Natural killer cell (primary cell): ENCODE measurements around the gene PIP5K1B. TPM values are rescaled to one million over a fixed set of nuclear protein-coding genes. Genes with fewer than 3 reads are reported as not detected.

Experiments used
- ATAC-seq, 3 donors: fragments of 150-1000 bp in 2 of 3; fragments of 200-7000 bp in 1 of 3; cut with Tn5 transposase; 1 replicate in 1 of 3; 2 replicates in 2 of 3; pipeline ENCODE4 v1.10.0; 2021; ENCODE audit warnings: mild to moderate bottlenecking in 2 of 3, moderate library complexity in 2 of 3
- DNase-seq, 2 donors: peaks; one replicate each; pipeline versions ENCODE4 v3.0.0 to v3.0.0-alpha.2; 2013 to 2021; ENCODE audit warnings: mixed read lengths in 1 of 2
- H3K27ac ChIP-seq: one replicate; pipeline ENCODE4 v1.5.1; 2013; ENCODE audit warnings: mild to moderate bottlenecking, low read length
- H3K27me3 ChIP-seq: one replicate; pipeline ENCODE4 v1.6.1; 2013; ENCODE audit warnings: low read length; ENCODE audit not compliant: control insufficient read depth, insufficient read depth
- H3K36me3 ChIP-seq: one replicate; pipeline ENCODE4 v1.6.1; 2013; ENCODE audit warnings: low read length; ENCODE audit not compliant: control insufficient read depth, insufficient read depth
- H3K4me1 ChIP-seq: one replicate; pipeline ENCODE4 v1.6.1; 2013; ENCODE audit warnings: low read length; ENCODE audit not compliant: control insufficient read depth, insufficient read depth
- H3K4me3 ChIP-seq: one replicate; pipeline ENCODE4 v1.5.1; 2013; ENCODE audit warnings: low read length
- H3K9me3 ChIP-seq: one replicate; pipeline ENCODE4 v1.6.1; 2013; ENCODE audit warnings: low read length; ENCODE audit not compliant: control insufficient read depth, insufficient read depth
- H3K27ac Mint-ChIP-seq, 2 donors: one replicate each; pipeline ENCODE4 v1.8.0; 2022; ENCODE audit warnings: mild to moderate bottlenecking in 2 of 2, mixed read lengths in 2 of 2, moderate library complexity in 1 of 2
- H3K27me3 Mint-ChIP-seq, 2 donors: one replicate each; pipeline ENCODE4 v1.8.0; 2022; ENCODE audit warnings: low read depth in 2 of 2, mixed read lengths in 2 of 2
- H3K36me3 Mint-ChIP-seq: one replicate; pipeline ENCODE4 v1.8.0; 2022; ENCODE audit warnings: mixed read lengths
- H3K4me1 Mint-ChIP-seq, 2 donors: one replicate each; pipeline ENCODE4 v1.8.0; 2022; ENCODE audit warnings: mixed read lengths in 2 of 2
- H3K4me3 Mint-ChIP-seq: one replicate; pipeline ENCODE4 v1.8.0; 2022; ENCODE audit warnings: mild to moderate bottlenecking, moderate library complexity, mixed read lengths
- H3K9me3 Mint-ChIP-seq, 2 donors: one replicate each; pipeline ENCODE4 v1.8.0; 2022; ENCODE audit warnings: mixed read lengths in 2 of 2
- WGBS: methylation state at CpG from one replicate; pipeline ENCODE4 v1.1.7; 2013; ENCODE audit warnings: missing lambda C conversion rate; ENCODE audit not compliant: insufficient coverage; 5-methylcytosine and 5-hydroxymethylcytosine counted together
- intact Hi-C: fragments of 100-400 bp; cut with micrococcal nuclease; formaldehyde crosslinking; loops from one replicate; pipeline ENCODE4 v1.14.2; 2022
- total RNA-seq, 4 donors: library from RNA; stranded (reverse); fragments of 120-200 nt in 1 of 4; gene quantifications; one replicate each; pipeline versions ENCODE4 v1.2.3 to v1.2.4, GENCODE V29; 2013 to 2022
- TF ChIP-seq, protein P1 (sequence below): fragments of 200-600 bp; IDR thresholded peaks from one replicate; pipeline ENCODE4 v1.8.0; 2022; ENCODE audit warnings: antibody characterized with exemption

PIP5K1B gene
- total RNA-seq, 3 donors from 2014 or later (not counting 1 experiment from before 2014, with no cell fraction given), result 0.73 to 3.4 (median 1.3) TPM

DNA sequence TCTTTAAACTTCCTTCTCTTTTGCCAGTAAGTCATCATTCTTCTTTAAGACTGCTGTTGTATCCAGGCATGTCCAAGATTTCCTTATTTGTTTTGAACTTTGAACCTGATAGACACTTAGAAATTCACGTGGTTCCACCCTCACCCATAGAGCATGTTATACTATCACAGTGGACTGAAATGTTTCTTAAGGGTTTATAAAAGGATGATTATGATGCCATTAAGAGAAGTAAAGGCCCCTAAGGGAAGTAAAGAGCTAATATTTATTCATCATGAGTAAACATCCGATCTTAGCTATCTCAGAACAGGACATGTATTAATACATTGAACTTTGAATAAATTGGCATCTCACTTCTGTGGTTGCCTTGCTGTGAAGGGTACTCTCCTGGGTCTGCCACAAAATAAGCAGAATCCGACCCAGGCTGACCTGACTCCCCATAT lies 259.1 kb downstream of the PIP5K1B start:
- no peaks in the 10 kb centered on the region for H3K36me3 Mint-ChIP-seq
- no peak overlapping the region for H3K4me3 Mint-ChIP-seq
- H3K27ac Mint-ChIP-seq, result no peak overlapping the region

DNA sequence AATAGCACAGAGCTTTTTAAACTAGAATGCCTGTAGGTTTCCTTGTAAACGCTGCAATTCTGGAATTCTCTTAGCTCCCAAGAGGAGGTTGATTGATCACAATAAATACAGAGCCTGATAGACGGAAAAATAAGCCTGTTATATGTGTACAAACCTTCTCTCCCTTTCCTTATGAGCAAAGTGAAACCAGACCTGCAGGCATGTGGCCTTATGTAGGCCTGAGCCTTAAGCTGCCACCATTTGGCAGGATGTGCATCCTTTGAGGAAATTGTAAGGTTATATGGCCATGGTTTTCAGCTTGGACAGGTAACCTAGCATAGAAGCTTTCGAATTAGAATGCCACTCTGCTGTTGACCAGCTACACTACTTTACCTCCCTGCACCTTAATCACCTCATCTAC lies 259.7 kb downstream of the PIP5K1B start:
- intact Hi-C loops, result no loop called here
- no peaks in the 10 kb centered on the region for H3K9me3 Mint-ChIP-seq
- no peaks in the 10 kb centered on the region for H3K4me1 ChIP-seq
- 86% methylated on average over 2 of the region's 3 CpGs for WGBS
- DNase-seq (no peak), ATAC-seq (no peak)
- no peaks in the 10 kb centered on the region for H3K27me3 ChIP-seq
- H3K4me3 ChIP-seq, result no peak overlapping the region
- TF ChIP-seq, protein P1, sequence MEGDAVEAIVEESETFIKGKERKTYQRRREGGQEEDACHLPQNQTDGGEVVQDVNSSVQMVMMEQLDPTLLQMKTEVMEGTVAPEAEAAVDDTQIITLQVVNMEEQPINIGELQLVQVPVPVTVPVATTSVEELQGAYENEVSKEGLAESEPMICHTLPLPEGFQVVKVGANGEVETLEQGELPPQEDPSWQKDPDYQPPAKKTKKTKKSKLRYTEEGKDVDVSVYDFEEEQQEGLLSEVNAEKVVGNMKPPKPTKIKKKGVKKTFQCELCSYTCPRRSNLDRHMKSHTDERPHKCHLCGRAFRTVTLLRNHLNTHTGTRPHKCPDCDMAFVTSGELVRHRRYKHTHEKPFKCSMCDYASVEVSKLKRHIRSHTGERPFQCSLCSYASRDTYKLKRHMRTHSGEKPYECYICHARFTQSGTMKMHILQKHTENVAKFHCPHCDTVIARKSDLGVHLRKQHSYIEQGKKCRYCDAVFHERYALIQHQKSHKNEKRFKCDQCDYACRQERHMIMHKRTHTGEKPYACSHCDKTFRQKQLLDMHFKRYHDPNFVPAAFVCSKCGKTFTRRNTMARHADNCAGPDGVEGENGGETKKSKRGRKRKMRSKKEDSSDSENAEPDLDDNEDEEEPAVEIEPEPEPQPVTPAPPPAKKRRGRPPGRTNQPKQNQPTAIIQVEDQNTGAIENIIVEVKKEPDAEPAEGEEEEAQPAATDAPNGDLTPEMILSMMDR, result no peak
- no peak overlapping the region for H3K27ac Mint-ChIP-seq
- no peaks in the 10 kb centered on the region for H3K36me3 ChIP-seq
- no peak overlapping the region for H3K4me3 Mint-ChIP-seq
- H3K27ac ChIP-seq, result no peak overlapping the region
- H3K4me1 Mint-ChIP-seq, result no peaks in the 10 kb centered on the region
- H3K9me3 ChIP-seq, result no peaks in the 10 kb centered on the region
- peaks cover 11 to 12% of the 10 kb centered on the region in 2 donors for H3K27me3 Mint-ChIP-seq
- H3K36me3 Mint-ChIP-seq, result no peaks in the 10 kb centered on the region

More for the DNA sequence above, 259.1 kb downstream of the PIP5K1B start:
- Histone ChIP-seq H3K9me3 (no peaks in the 10 kb centered on the region), H3K27me3 (no peaks in the 10 kb centered on the region), H3K27ac (no peak overlapping the region), H3K4me3 (no peak overlapping the region), H3K36me3 (no peaks in the 10 kb centered on the region), H3K4me1 (no peaks in the 10 kb centered on the region)
- TF ChIP-seq, protein P1, result no peak
- intact Hi-C loops, result no loop called here
- H3K4me1 Mint-ChIP-seq, result no peaks in the 10 kb centered on the region
- no peaks in the 10 kb centered on the region for H3K9me3 Mint-ChIP-seq
- no peak for ATAC-seq
- peaks cover 12 to 16% of the 10 kb centered on the region in 2 donors for H3K27me3 Mint-ChIP-seq
- WGBS, result 100% methylated on average over 2 of the region's 3 CpGs
- DNase-seq, result no peak

DNA sequence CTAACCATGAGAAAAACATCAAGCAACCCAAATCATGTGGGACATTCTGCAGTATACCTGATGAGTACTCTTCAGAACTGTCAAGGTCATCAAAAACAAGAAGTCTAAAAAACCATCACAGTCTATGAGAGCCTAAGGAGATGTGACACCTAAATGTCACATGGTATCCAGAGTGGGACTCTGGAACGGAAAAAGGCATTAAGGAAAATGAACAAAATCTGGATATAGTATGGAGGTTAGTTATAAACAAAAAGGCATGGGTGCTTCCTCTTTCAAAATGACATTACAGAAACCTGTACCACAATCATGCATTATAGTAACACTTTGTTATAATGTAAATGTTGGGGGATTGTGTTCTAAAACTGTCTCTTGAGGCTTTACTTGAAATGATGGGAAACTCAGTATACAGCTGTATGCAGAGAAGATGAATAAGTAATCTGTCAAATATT lies 261.5 kb downstream of the PIP5K1B start:
- Histone ChIP-seq H3K4me1 (no peaks in the 10 kb centered on the region), H3K27me3 (no peaks in the 10 kb centered on the region), H3K4me3 (no peak overlapping the region), H3K36me3 (no peaks in the 10 kb centered on the region), H3K27ac (no peak overlapping the region), H3K9me3 (no peaks in the 10 kb centered on the region)
- Mint-ChIP-seq H3K4me3 (no peak overlapping the region), H3K27me3 (peaks cover 0 to 2% of the 10 kb centered on the region in 2 donors), H3K36me3 (no peaks in the 10 kb centered on the region), H3K4me1 (no peaks in the 10 kb centered on the region), H3K27ac (no peak overlapping the region), H3K9me3 (no peaks in the 10 kb centered on the region)
- TF ChIP-seq, protein P1, result no peak
- no peak for DNase-seq
- 91% methylated on average over 1 of the region's 1 CpG for WGBS
- no peak for ATAC-seq
- intact Hi-C loops, result no loop called here

DNA sequence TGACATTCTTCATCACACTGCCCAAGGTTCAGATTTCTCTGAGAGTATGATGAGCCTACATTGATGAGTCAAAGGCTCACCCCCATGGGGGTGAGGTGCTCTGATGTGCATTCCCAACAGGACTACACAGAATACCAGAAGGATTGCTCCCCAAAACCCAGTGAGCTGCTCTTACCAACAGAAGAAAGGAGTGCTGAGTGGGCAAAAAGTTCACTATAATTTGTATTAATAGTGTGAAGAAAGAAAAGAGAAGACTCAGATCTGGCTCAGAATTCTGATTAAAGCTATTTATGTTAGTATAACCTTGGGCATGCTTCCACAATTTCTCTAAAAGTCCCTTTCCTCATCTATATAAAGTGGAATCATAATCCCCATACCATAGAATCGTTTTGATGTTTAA lies 262.8 kb downstream of the PIP5K1B start:
- no peaks in the 10 kb centered on the region for H3K27me3 Mint-ChIP-seq
- no peak for ATAC-seq
- Histone ChIP-seq H3K4me1 (no peaks in the 10 kb centered on the region), H3K4me3 (no peak overlapping the region), H3K36me3 (no peaks in the 10 kb centered on the region), H3K9me3 (no peaks in the 10 kb centered on the region), H3K27ac (no peak overlapping the region), H3K27me3 (no peaks in the 10 kb centered on the region)
- intact Hi-C loops, result no loop called here
- no peaks in the 10 kb centered on the region for H3K9me3 Mint-ChIP-seq
- H3K4me1 Mint-ChIP-seq, result no peaks in the 10 kb centered on the region
- WGBS, result 79% methylated on average over 1 of the region's 1 CpG
- DNase-seq, result no peak
- no peak overlapping the region for H3K4me3 Mint-ChIP-seq
- H3K27ac Mint-ChIP-seq, result no peak overlapping the region
- no peaks in the 10 kb centered on the region for H3K36me3 Mint-ChIP-seq
- TF ChIP-seq, protein P1, result no peak
